ENCODE measurements around the gene TMEM253.

Gene TMEM253

DNA sequence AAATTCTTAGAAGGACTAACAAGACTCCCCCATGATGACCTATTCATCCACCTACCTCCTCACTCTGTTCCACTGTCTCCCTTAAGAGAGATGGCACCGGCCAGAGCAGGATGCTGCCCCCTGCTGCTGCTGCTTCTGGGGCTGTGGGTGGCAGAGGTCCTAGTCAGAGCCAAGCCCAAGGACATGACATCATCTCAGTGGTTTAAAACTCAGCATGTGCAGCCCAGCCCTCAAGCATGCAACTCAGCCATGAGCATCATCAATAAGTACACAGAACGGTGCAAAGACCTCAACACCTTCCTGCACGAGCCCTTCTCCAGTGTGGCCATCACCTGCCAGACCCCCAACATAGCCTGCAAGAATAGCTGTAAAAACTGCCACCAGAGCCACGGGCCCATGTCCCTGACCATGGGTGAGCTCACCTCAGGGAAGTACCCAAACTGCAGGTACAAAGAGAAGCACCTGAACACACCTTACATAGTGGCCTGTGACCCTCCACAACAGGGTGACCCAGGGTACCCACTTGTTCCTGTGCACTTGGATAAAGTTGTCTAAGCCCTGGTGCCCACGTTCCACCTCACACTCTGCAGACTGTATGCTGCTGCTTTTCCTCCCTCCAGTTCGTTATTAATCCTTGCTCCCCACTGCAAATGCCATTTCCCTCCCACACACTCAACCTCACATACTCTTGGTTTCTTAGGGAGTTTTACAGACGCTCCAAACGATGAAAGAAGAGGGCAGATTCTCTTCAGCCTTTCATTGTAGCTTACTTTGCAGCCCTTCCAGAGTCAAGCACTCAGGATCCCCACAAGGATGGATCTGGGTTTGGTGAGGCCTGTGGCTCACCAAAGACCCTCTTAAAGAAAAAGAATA lies 42.8 kb upstream of the TMEM253 start, which contains the start of gene RNASE8:
TSS of gene RNASE8 (plus strand) at position 20 of the 873 bp plus-strand sequence. CDS start at position 91, 71 bp downstream.
- no peak for DNase-seq (ENCODE audit: low read depth)
- H3K4me3 ChIP-seq (ENCODE audit: low read depth, low read length): no peak within 1 kb of the TSS
- TF ChIP-seq, protein P1, sequence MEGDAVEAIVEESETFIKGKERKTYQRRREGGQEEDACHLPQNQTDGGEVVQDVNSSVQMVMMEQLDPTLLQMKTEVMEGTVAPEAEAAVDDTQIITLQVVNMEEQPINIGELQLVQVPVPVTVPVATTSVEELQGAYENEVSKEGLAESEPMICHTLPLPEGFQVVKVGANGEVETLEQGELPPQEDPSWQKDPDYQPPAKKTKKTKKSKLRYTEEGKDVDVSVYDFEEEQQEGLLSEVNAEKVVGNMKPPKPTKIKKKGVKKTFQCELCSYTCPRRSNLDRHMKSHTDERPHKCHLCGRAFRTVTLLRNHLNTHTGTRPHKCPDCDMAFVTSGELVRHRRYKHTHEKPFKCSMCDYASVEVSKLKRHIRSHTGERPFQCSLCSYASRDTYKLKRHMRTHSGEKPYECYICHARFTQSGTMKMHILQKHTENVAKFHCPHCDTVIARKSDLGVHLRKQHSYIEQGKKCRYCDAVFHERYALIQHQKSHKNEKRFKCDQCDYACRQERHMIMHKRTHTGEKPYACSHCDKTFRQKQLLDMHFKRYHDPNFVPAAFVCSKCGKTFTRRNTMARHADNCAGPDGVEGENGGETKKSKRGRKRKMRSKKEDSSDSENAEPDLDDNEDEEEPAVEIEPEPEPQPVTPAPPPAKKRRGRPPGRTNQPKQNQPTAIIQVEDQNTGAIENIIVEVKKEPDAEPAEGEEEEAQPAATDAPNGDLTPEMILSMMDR (IDR thresholded peaks at IDR 0.05; ENCODE audit: low read depth, low read length, missing control alignments): no peak

DNA sequence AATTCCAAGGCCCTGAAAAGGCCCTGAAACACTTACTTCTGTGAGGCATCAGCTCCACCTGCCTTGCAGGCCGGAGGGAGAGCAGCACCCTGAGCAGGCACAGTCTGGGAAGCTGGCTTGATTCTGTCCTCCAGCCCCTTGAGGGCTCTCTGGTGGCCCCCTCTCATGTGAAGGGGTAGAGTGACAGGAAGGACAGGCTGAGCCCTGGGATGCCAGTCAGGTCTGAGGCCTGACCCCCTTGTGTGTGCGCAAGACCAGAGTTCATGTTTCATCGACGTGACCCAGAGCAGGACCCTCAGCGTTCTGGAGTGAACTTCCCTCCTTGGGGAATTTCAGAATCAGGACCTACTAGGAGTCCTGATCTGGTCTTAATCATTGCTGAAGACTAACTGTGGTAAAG lies 42.0 kb upstream of the TMEM253 start:
- no peak for DNase-seq (ENCODE audit: low read depth)
- H3K4me3 ChIP-seq (ENCODE audit: low read depth, low read length): no peak overlapping the region
- TF ChIP-seq, protein P1 (IDR thresholded peaks at IDR 0.05; ENCODE audit: low read depth, low read length, missing control alignments): no peak

DNA sequence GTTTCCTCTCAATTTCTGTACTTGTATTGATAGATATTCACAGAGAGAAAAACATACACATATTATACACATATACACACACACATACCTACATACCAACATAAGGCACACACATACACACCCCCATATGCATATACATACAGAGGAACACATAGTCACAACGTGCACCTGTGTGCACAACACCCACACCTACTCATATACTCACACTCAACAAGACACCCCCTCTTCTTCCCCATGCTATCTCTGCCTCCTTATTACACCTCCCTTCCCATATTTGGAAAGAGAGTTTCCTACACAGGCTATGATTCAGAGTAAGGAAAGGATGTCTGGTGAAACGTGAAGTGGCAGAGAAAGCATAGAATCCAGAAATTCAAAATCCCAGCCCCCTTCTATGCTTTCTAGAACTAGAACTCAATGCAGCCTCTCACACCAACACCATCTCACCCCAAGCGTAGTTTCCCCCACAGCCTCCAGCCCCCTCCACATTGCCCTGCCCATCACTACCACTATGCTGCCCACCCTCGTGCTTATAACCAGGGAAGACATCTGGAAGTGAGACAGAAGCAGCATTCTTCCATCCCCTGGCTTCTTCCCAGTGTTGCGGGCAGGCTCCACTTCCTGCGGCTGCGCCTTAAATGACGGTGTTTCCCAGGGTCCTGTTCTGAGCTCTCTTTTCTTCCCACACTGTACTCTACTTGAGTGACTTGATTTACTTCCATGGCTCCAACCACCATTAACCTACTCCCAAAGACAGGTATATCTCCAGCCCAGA lies 40.8 kb upstream of the TMEM253 start:
- DNase-seq (ENCODE audit: low read depth): no peak
- TF ChIP-seq, protein P1 (IDR thresholded peaks at IDR 0.05; ENCODE audit: low read depth, low read length, missing control alignments): no peak
- no peak overlapping the region for H3K4me3 ChIP-seq (ENCODE audit: low read depth, low read length)

DNA sequence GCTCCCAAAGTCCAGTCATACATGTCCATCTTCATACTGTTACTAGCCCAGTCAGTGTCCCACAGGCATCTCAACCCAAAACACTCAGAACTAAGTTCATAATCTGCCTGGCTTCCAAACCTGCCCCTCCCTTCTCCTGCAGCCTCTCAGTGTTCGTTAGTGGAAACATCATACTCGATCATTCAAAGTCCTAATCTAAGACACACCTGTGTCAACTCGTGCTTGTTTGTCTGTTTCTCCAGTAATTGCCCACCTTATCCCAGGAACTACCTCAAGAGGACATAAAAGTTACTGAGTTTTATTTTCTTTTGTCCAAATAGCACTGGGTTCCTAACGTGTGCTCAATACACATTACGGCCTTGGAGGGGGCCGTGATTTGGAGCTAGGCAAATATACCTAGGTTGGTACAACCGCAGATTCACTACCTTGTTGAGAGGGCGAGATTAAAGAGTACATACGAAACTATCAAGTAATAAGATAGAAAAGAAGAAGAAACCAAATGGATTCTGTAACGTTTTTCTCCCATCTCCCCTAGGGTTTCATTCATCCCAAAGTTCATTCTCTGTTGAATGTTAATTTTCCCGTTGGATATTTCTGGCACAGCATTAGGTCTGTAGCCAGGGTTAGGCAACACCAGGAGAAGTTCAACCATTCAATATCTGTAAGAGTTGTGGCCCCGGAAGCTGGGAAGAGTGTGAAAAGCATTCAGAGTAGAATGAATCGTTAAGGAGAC lies 40.1 kb upstream of the TMEM253 start:
- DNase-seq (ENCODE audit: low read depth): no peak
- TF ChIP-seq, protein P1 (IDR thresholded peaks at IDR 0.05; ENCODE audit: low read depth, low read length, missing control alignments): no peak
- no peak overlapping the region for H3K4me3 ChIP-seq (ENCODE audit: low read depth, low read length)

DNA sequence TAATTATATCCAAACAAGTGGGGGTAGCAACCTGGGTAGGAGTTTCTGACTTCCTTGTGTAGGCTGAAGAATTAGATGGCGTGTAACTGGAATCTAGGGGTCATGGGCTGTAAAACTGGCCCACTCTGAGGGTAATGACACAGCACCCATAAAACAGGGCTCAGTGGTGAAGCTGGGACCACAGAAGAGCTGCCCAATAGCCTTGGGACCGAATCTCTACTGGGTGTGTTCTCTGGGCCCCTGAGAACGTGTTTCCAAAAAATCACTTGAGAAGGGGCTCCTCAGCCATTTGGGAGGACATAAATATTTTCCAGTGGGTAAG lies 39.6 kb upstream of the TMEM253 start:
- TF ChIP-seq, protein P1 (IDR thresholded peaks at IDR 0.05; ENCODE audit: low read depth, low read length, missing control alignments): no peak
- H3K4me3 ChIP-seq (ENCODE audit: low read depth, low read length): no peak overlapping the region
- DNase-seq (ENCODE audit: low read depth): no peak

DNA sequence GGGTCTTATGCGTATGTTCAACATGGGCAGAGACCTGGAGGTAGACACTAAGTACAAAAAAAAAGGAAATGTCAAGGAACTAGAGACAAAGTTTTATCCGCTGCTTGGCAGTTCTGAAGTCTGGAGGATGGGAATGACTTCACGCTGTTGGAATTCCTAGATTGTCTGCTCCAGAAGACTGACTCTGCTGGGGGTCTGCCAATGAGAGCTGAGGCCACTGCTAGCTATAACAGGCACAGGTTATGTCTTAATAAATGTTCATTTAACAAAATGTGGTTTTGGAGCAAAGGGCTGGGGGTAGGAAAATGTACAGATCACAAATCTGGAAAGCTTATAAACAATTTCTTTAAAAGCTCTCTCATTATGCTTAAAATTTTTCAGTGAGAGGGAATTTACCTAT lies 37.4 kb upstream of the TMEM253 start:
- H3K4me3 ChIP-seq (ENCODE audit: low read depth, low read length): no peak overlapping the region
- TF ChIP-seq, protein P1 (IDR thresholded peaks at IDR 0.05; ENCODE audit: low read depth, low read length, missing control alignments): no peak
- no peak for DNase-seq (ENCODE audit: low read depth)
